Lower lobe of right lung (tissue), 2 donors: ENCODE data around the gene HACD4. TPM values are rescaled to one million over a fixed set of nuclear protein-coding genes. Genes with fewer than 3 reads are reported as not detected.
A peak's percentile ranks its signal among the peaks of the same experiment; 100 is the strongest.

Experiments
- ATAC-seq, 2 donors: fragments of 200-7000 bp; cut with Tn5 transposase; one replicate each; pipeline ENCODE4 v1.9.1; 2020 to 2022; ENCODE audit warnings: mild to moderate bottlenecking in 2 of 2, moderate library complexity in 2 of 2
- DNase-seq: peaks from one replicate; pipeline ENCODE4 v3.0.0-alpha.2; 2020
- H3K27ac ChIP-seq: fragments of 200-600 bp; one replicate; pipeline ENCODE4 v1.8.0; 2022
- H3K27me3 ChIP-seq: fragments of 200-600 bp; one replicate; pipeline ENCODE4 v1.8.0; 2022; ENCODE audit warnings: low read depth
- H3K36me3 ChIP-seq: fragments of 200-600 bp; one replicate; pipeline ENCODE4 v1.8.0; 2022; ENCODE audit warnings: mild to moderate bottlenecking
- H3K4me1 ChIP-seq: fragments of 200-600 bp; one replicate; pipeline ENCODE4 v1.8.0; 2022
- H3K4me3 ChIP-seq: fragments of 200-600 bp; one replicate; pipeline ENCODE4 v1.8.0; 2022; ENCODE audit warnings: mild to moderate bottlenecking
- H3K9me3 ChIP-seq: fragments of 200-600 bp; one replicate; pipeline ENCODE4 v1.8.0; 2022
- CTCF ChIP-seq: fragments of 200-600 bp; IDR thresholded peaks from one replicate; pipeline ENCODE4 v1.8.0; 2022; ENCODE audit warnings: antibody characterized with exemption, mild to moderate bottlenecking
- intact Hi-C: fragments of 100-400 bp; cut with DNase I; formaldehyde crosslinking; loops from one replicate; pipeline ENCODE4 v1.11.0; 2022
- total RNA-seq: library from RNA; stranded (reverse); fragmentation: NEBNext Ultra II Directional; extraction: Animal tissue kit (Norgen Biotek cat#: 25700); gene quantifications from one replicate; pipeline ENCODE4 v1.2.1, GENCODE V29; 2021
- donor health status: DM: no; HTN: yes; CAD: no; lungs with severe emphysema.

The HACD4 gene
- total RNA-seq, 1 donor from 2014 or later = 13.5 TPM

DNA sequence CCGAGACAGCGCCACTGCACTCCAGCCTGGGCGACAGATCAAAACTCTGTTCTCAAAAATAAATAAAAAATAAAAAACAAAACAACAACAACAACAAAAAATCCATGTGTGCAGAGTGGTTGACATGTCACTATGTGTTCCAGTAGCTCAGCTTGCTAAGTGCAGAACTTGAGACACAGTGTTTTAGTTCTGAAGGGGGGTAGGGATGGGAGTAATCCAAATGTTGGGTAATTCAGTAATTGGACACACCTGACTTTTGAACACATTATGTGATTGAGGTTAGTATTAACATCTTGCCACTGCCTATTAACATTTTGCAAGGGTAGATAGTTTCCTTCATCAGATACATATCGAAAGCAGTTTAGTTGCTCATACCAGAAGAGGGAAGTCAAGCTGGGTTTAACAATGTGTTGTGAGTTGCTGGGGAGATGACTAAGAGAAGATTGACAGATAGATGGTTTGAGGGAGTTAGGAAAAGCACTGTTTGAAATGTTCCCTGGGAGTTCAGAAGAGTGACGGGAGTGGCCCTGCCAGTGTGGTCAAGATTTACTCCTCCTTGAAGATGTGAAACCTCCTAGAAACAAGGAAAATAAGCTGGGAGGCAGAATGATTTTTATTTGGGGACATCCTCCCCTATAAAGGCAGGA, 928 bp downstream of the HACD4 start:
- ATAC-seq = peak; percentile 80 to 84
- H3K9me3 ChIP-seq = no peaks in the 10 kb centered on the region
- peak overlapping the region; percentile 72 for H3K4me3 ChIP-seq
- intact Hi-C loops = no loop called here
- DNase-seq = no peak
- H3K36me3 ChIP-seq = peaks cover 7% of the 10 kb centered on the region
- peaks cover 27% of the 10 kb centered on the region for H3K4me1 ChIP-seq
- TF ChIP-seq CTCF = no peak
- no peaks in the 10 kb centered on the region for H3K27me3 ChIP-seq
- peak overlapping the region; percentile 88 for H3K27ac ChIP-seq

DNA sequence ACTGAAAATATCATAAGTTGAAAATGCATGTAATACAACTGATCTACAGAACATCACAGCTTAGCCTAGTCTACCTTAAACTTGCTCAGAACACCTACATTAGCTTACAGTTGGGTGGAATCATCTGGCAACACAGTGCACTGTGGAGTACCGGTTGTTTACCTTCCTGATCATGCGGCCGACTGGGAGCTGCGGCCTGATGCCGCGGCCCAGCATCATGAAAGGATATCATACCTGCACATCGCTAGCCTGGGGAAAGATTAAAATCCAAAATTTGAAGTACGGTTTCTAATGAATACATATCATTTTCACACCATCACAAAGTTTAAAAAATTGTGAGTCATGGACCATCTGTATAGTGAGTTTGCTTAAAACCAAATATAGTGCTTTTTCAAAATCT, 1.8 kb downstream of the HACD4 start:
- peaks cover 8% of the 10 kb centered on the region for H3K36me3 ChIP-seq
- H3K27ac ChIP-seq = no peak overlapping the region
- ATAC-seq (no peak), DNase-seq (no peak)
- H3K4me1 ChIP-seq = peaks cover 27% of the 10 kb centered on the region
- H3K9me3 ChIP-seq = no peaks in the 10 kb centered on the region
- TF ChIP-seq CTCF = no peak
- no peaks in the 10 kb centered on the region for H3K27me3 ChIP-seq
- intact Hi-C loops = no loop called here
- no peak overlapping the region for H3K4me3 ChIP-seq

- intact Hi-C loops = no loop called here
- no peak for TF ChIP-seq CTCF
- DNase-seq = no peak
- H3K36me3 ChIP-seq = peaks cover 8% of the 10 kb centered on the region
- H3K4me3 ChIP-seq = no peak overlapping the region
- peaks cover 27% of the 10 kb centered on the region for H3K4me1 ChIP-seq
- no peak overlapping the region for H3K27ac ChIP-seq
- H3K27me3 ChIP-seq = no peaks in the 10 kb centered on the region
- no peak for ATAC-seq
- no peaks in the 10 kb centered on the region for H3K9me3 ChIP-seq
Observed at GRCh38 chr9:21028466-21028865, 3.0 kb downstream of the HACD4 start.

DNA sequence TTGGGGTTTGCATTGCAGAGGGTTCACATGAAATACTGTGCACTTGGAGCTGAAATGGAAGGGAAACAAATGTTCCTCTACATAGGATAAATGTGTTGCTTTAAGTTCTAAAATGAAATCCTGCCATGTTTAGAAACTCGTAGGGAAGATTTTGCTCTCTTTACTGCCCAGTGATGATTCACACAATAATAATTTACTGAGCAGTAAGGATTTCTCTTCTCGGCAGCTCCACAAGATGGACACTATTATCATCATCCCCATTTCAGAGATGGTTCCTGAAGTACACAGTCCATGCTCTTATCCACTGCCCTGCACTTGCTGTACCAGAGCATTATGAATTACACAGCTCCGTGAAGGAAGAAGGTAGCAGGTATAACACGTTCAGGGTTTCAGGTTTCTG, 4.1 kb downstream of the HACD4 start:
- H3K4me1 ChIP-seq = peaks cover 27% of the 10 kb centered on the region
- intact Hi-C loops = no loop called here
- TF ChIP-seq CTCF = no peak
- DNase-seq (no peak), ATAC-seq (no peak)
- H3K27me3 ChIP-seq = no peaks in the 10 kb centered on the region
- H3K36me3 ChIP-seq = peaks cover 8% of the 10 kb centered on the region
- H3K4me3 ChIP-seq = no peak overlapping the region
- H3K9me3 ChIP-seq = no peaks in the 10 kb centered on the region
- no peak overlapping the region for H3K27ac ChIP-seq

DNA sequence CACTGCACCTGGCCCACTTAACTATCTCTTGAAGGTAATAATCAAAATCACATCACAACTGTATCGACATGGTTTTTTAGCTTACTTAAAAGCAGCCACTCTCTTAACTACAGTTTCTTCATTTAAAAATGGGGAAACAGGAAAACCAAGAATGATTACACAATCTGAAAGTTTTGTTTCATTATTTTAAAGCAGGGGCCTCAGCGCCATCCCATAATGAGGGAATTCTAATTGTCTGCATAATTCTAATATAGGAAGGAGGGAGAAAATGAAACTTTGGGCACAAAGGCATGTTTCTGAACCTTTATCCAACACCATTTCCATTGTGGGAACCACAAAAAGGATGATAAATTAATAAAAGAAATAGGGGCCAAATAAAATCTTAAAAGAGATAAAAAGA, 7.6 kb downstream of the HACD4 start:
- no peak for ATAC-seq
- intact Hi-C loops = no loop called here

More for the DNA sequence above, 7.6 kb downstream of the HACD4 start:
- no peaks in the 10 kb centered on the region for H3K27me3 ChIP-seq
- no peaks in the 10 kb centered on the region for H3K9me3 ChIP-seq
- peaks cover 20% of the 10 kb centered on the region for H3K4me1 ChIP-seq
- DNase-seq = no peak
- H3K27ac ChIP-seq = no peak overlapping the region
- no peak for TF ChIP-seq CTCF
- peaks cover 8% of the 10 kb centered on the region for H3K36me3 ChIP-seq
- H3K4me3 ChIP-seq = no peak overlapping the region
